Raji (cell line): ENCODE measurements around the gene CREB3.

Experiments
- POLR2A ChIP-seq: IDR thresholded peaks from 2 replicates; pipeline ENCODE4 v1.6.1; 2011; ENCODE audit warnings: low read depth, low read length, control low read depth; ENCODE audit not compliant: insufficient read depth

The CREB3 gene

DNA sequence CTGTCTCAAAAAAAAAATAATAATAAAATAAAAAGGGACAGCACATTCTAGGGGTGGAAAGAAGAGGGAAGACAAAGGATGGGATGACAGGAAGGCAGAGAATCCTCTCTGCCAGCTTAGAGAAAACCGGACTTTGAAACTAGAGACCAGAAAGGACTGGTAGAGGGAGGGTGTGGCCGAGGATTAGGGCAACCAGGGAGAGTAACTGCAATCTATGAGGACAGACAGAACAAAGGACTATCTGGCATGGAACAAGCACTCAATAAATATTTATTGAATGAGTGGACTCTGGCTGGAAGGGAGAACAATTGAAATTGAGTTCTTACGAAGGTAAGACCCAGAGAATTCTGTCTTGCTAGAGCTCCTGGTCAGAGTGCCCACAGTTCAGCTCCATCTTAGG, 14.1 kb downstream of the CREB3 start:
- no peak for TF ChIP-seq POLR2A

DNA sequence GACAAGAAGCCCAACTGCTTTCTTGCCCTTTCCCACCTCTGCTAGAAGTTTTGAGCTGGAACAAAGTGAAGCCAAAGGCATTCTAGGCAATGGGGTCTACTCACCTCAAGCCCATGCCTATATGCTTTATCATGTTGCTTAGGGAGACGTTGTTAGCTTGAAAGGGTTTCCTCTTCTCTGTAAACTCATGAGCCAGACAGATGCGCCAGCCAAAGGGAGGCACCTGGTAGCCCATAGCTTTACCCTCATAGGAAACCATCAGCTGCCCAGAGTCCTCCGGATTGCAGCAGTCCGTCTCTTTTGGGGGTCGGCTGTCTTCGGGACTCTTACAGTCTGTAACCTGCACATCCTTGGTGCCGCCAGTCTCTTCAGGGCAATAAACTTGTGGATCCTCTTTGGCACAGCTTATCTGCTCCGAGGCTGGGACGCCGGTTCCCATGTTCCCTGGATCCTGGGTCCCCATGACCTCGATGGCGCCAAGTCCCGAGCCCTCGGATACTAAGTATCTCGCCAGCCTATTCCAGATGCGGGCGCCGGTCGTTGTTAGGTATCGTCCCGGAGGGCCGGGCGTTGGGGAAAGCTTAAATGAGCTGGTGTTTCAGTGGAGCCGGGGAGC, 15.9 kb downstream of the CREB3 start:
- TF ChIP-seq POLR2A, result no peak

GRCh38 chr9:35748858-35749514, 16.5 kb downstream of the CREB3 start, which contains the start of the genes GBA2 and RGP1:
GBA2 (minus strand) TSS chr9:35749228; CDS start chr9:35748704, 524 bp downstream.
RGP1 (plus strand) TSS chr9:35749287; CDS start chr9:35749756, 469 bp downstream.
- peak; percentile 61 for TF ChIP-seq POLR2A

GRCh38 chr9:35749515-35750255, 17.2 kb downstream of the CREB3 start:
- no peak for TF ChIP-seq POLR2A

DNA sequence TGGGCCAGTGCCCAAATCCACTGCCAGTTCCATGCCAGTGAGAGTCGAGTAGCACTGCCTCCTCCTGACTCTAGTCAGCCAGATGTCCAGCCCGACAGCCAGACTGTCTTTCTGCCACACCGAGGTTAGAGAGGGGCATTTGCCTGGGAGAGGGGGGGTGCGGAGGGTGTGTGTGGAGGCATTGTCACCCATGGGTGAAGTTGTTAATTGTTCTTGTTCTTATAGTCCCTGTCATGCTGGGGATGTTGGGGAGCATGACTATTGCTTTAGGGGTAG, 17.7 kb downstream of the CREB3 start:
- TF ChIP-seq POLR2A, result no peak

GRCh38 chr9:35753466-35753865, 21.0 kb downstream of the CREB3 start:
- no peak for TF ChIP-seq POLR2A

DNA sequence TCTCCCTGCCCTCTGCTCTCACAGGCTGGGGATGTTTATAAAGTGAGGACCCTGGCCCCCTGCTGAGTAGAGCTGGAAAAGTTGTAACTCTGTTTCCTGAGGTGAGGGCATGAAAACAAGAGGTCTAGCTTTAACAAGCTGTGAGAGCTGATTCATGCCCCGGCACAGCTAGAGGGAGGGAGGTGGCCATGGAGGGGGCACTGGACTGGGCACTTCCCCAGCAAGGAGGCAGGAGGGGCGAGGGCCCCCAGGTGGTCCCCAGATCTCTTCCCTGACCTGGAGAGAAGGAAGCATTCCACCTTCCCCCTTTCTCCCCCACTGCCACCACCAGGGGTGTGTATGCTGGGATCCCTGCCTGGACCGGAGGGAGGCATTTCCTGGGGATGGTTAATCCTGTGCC, 21.8 kb downstream of the CREB3 start, which contains the start of gene MSMP:
MSMP (minus strand) TSS at position 13 of the 400 bp plus-strand sequence. CDS start 147 bp downstream, outside the sequence.
- TF ChIP-seq POLR2A, result no peak

DNA sequence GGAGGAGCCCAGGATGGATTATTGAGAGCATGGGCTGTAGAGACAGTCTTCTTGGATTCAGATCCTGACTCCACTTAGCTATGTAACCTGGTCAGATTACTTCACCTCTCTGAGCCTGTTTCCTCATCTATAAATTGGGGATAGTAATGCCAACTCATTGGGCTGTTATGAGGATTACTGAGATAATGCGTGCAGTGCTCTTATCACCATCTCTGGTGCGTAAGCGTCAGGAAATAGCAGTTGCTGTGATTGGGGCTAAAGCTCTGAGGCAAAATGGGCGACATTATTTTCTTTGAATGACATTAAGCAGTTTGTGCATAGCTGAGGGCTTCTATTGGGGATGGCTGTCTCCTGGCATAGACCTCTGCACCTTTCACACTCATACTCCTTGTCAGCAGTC, 22.6 kb downstream of the CREB3 start:
- TF ChIP-seq POLR2A, result no peak

DNA sequence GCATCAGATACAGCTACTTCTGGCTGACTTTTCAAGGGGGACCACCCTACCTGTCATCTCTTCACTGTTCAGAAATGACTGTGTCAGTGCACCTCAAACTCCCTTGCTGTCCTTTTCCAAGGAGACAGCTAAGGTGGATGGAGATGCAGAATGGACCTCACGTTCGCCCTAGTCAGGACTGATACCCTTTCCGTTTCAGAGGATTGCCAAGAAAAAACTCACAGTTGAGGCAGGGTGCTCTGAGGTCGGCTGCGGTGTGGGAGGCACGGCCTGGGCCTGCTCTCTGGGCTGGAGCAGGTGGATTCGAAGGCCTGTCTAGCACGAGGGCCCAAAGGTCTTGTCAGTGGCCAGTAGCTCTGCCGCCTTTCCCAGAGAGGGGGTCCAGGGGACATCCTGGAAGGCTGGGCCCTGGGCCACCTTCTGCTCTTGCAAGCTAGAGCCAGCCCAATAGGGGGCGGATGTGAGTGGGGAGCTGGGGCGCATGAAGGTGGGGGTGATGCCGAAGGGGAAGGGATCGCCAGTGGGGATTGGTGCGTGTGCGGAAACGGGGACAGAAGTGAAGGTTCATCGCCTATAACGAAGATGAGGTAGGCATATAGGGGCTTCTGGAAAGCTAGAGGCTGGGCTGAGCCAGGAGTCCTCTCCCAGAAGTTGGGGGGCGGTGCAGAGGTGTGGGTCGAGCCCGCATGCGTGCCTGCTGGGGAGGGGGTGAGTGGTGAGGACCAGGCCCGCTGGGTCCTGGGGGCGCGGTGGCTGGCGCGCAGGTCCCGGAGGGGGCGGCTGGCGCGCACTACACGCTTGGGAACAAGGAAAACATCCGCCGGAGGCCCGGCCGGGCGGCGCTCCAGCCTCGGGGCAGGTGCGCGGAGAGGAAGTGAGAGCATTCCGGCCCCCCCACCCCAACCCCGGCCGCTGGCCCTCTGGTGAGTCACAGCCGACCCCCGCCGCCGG, 24.1 kb downstream of the CREB3 start:
- TF ChIP-seq POLR2A, result peak; percentile 34

DNA sequence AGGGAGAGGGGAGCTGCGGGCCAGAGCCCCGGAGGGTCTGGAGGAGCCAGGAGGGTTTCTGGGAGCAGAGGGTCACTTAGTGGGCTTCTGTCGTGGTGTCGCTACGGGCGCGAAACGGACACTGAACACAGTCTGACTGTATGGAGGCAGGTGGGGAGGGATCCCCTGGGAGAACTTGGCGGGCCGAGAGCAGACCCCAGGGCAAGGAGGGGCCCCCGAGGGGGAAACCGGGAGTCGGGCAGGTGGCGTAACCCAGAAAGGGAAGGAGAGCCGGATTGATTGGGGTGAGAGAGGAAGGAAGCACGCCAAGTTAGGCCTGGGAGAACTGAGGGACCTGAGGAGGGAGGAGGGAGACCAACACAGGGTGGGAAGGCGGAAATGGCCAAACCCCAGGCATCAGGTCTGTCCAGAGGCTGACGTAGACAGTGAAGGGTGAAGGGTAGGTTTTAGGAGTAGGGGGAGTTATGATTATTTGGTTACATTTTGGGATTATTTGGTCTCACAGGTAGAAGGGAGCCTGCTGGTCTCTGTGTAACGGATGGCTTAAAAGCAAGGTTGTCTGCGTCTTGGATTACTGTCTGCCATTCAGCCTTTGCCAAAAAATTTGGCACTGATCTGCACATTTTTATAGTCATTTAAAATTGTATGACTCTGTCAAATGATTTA, 24.9 kb downstream of the CREB3 start:
- peak; percentile 56 for TF ChIP-seq POLR2A

DNA sequence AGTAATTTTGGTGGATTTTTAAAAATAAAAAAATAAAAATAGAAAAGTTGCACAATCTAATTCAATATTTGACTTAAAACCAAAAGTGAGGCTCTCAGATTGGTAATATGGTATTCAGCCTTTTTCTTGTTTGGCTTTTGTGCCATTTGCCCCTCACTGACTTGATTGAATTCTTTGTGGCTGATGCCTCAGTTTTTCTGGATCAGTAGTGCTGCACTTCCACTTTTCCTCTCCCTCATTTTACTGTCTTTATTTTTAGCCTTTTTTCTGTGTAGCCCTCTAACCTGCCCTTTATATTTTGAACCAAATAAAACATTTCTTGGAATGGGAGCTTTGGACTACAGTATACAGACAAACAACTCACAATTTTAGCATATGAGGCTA, 25.4 kb downstream of the CREB3 start:
- no peak for TF ChIP-seq POLR2A

- no peak for TF ChIP-seq POLR2A
Measured at GRCh38 chr9:35758475-35759050, 26.1 kb downstream of the CREB3 start.

DNA sequence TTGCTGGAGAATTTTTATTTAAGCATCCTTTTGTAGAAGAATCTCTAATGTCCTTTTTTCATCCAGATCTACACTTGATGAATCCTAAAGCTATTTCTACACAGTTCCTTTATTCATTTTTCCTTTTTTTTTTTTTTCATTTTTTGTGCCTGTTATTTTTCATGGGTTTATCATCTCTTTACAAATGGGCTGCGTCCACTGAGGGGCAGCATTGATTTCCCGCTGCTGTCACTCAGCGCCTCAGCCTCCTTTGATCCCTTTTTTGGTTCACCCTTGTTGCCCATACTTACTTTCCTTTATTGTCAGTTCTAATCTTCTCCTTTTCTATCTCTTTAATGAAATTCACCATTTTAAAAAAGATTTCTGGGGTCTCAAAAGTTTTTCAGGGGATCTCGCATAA, 27.3 kb downstream of the CREB3 start:
- no peak for TF ChIP-seq POLR2A

GRCh38 chr9:35760651-35761050, 28.2 kb downstream of the CREB3 start:
- TF ChIP-seq POLR2A, result no peak
